K562 (cell line): ENCODE measurements around the gene MRNIP. TPM values are rescaled to one million over a fixed set of nuclear protein-coding genes. Genes with fewer than 3 reads are reported as not detected.

Source experiments
- ATAC-seq: fragments of 200-7000 bp; cut with Tn5 transposase; 3 replicates; pipeline ENCODE4 v1.9.1; 2020; ENCODE audit warnings: moderate library complexity
- BruUV-seq: library from RNA; stranded (reverse); fragments of 400-500 nt; replicated peaks from 2 replicates; lab custom pipeline; 2021; lab: Mats Ljungman, UMichigan
- CTCF ChIA-PET: fragments of 300-600 bp; formaldehyde crosslinking; extraction: SDS; loops from one replicate; lab custom pipeline; 2021; ENCODE audit warnings: low intra/inter-chr PET ratio; lab: Yijun Ruan, JAX
- POLR2A ChIA-PET: fragments of 300-600, 350-650 bp; sonication (Branson Sonifier 250); formaldehyde crosslinking; extraction: SDS; loops from one replicate; lab custom pipeline; 2021; ENCODE audit warnings: antibody characterized with exemption, inconsistent platforms; lab: Yijun Ruan, JAX
- DNase-seq, 4 experiments: peaks; one replicate each; pipeline versions ENCODE4 v3.0.0 to v3.0.0-alpha.2; 2011 to 2018; ENCODE audit warnings: low spot score in 3 of 4, mixed read lengths in 3 of 4; ENCODE audit errors: extremely low read depth in 1 of 4
- FAIRE-seq: peaks from 2 replicates; lab custom pipeline; 2011; peaks lifted over from hg19 to GRCh38; lab: Jason Lieb, UNC
- H2AFZ ChIP-seq: 2 replicates; pipeline ENCODE4 v1.6.0; 2011; ENCODE audit warnings: low read depth, low read length, control low read depth, inconsistent platforms
- H3K27ac ChIP-seq: fragments of 200-600 bp; 3 replicates; pipeline ENCODE4 v1.8.0; 2011; ENCODE audit warnings: low read depth, mild to moderate bottlenecking, control low read depth, inconsistent platforms, low read length, moderate library complexity, mixed read lengths; ENCODE audit errors: extremely low read depth
- H3K27me3 ChIP-seq, 2 experiments: fragments of 300-600 bp in 1 of 2; 2 replicates in 1 of 2; 3 replicates in 1 of 2; pipeline versions ENCODE4 v1.6.0 to v1.8.0; 2011; ENCODE audit warnings: inconsistent platforms in 2 of 2, low read length in 2 of 2, mild to moderate bottlenecking in 1 of 2, mixed read lengths in 1 of 2, moderate library complexity in 1 of 2; ENCODE audit not compliant: control insufficient read depth in 2 of 2, insufficient read depth in 2 of 2
- H3K36me3 ChIP-seq: fragments of 300-600 bp; 3 replicates; pipeline ENCODE4 v1.8.0; 2011; ENCODE audit warnings: mild to moderate bottlenecking, low read length, inconsistent platforms; ENCODE audit not compliant: control insufficient read depth, insufficient read depth
- H3K4me1 ChIP-seq, 2 experiments: fragments of 200-600 bp in 1 of 2; replicated peaks in 1 of 2; 2 replicates in 1 of 2; 3 replicates in 1 of 2; pipeline versions ENCODE4 v1.5.1 to v1.8.0; 2011; ENCODE audit warnings: inconsistent platforms in 2 of 2, low read length in 2 of 2, mild to moderate bottlenecking in 1 of 2, mixed read lengths in 1 of 2, moderate library complexity in 1 of 2; ENCODE audit not compliant: control insufficient read depth in 2 of 2, insufficient read depth in 2 of 2
- H3K4me2 ChIP-seq: 2 replicates; pipeline ENCODE4 v1.6.1; 2011; ENCODE audit warnings: low read length, control low read depth, inconsistent platforms, mixed read lengths; ENCODE audit not compliant: insufficient read depth
- H3K4me3 ChIP-seq: fragments of 200-600 bp; sonication (generic), shearing (Covaris generic); 2 replicates; pipeline ENCODE4 v1.5.1; 2016; ENCODE audit warnings: control low read depth, inconsistent platforms
- H3K79me2 ChIP-seq: fragments of 200-600 bp; 3 replicates; pipeline ENCODE4 v1.8.0; 2011; ENCODE audit warnings: low read length, inconsistent platforms; ENCODE audit not compliant: control insufficient read depth, insufficient read depth
- H3K9ac ChIP-seq, 2 experiments: 2 replicates each; pipeline versions ENCODE4 v1.6.0 to v1.6.1; 2011; ENCODE audit warnings: low read depth in 2 of 2, low read length in 2 of 2, control low read depth in 1 of 2, inconsistent platforms in 1 of 2, mild to moderate bottlenecking in 1 of 2, mixed read lengths in 1 of 2; ENCODE audit not compliant: insufficient read depth in 1 of 2
- H3K9me1 ChIP-seq: one replicate; pipeline ENCODE4 v1.6.0; 2011; ENCODE audit warnings: inconsistent platforms, mild to moderate bottlenecking, low read length, moderate library complexity; ENCODE audit not compliant: control insufficient read depth, insufficient read depth
- H3K9me3 ChIP-seq: replicated peaks from 2 replicates; pipeline ENCODE4 v1.5.1; 2011; ENCODE audit warnings: low read depth, low read length, inconsistent platforms; ENCODE audit not compliant: control insufficient read depth, insufficient read depth
- H4K20me1 ChIP-seq: replicated peaks from 2 replicates; pipeline ENCODE4 v1.6.1; 2011; ENCODE audit warnings: low read length, inconsistent platforms, mixed read lengths; ENCODE audit not compliant: control insufficient read depth, insufficient read depth
- HDAC6 ChIP-seq: IDR thresholded peaks from 2 replicates; pipeline ENCODE4 v1.6.1; 2012; ENCODE audit warnings: low read depth, mild to moderate bottlenecking, control low read depth, inconsistent platforms, low read length, moderate library complexity
- KDM5B ChIP-seq: fragments of 200-600 bp; sonication (generic); IDR thresholded peaks from 2 replicates; pipeline ENCODE4 v1.6.1; 2012; ENCODE audit warnings: low read depth, mild to moderate bottlenecking, moderate library complexity, low read length, control low read depth, inconsistent platforms; ENCODE audit not compliant: insufficient replicate concordance
- KLF10 ChIP-seq: fragments of 250-450 bp; sonication (Bioruptor Pico); IDR thresholded peaks from 2 replicates; pipeline ENCODE4 v1.6.1; 2021; ENCODE audit warnings: matching md5 sums
- LARP7 ChIP-seq: fragments of 450-650 bp; IDR thresholded peaks from 2 replicates; pipeline ENCODE4 v1.6.1; 2016
- PTRF ChIP-seq: fragments of 450-650 bp; IDR thresholded peaks from 2 replicates; pipeline ENCODE4 v1.6.1; 2016; ENCODE audit warnings: mild to moderate bottlenecking, missing genetic modification characterization, missing compliant biosample characterization
- ZNF79 ChIP-seq: fragments of 250-450 bp; sonication (Bioruptor Pico); IDR thresholded peaks from 2 replicates; pipeline ENCODE4 v1.4.0; 2020; ENCODE audit warnings: low read depth, mild to moderate bottlenecking, moderate library complexity
- WGBS: fragments of 100-300 bp; shearing (Covaris generic); methylation state at CpG from one replicate; pipeline ENCODE4 v1.1.6; 2016; ENCODE audit warnings: low coverage, mixed read lengths; ENCODE audit not compliant: insufficient coverage; ENCODE audit errors: missing lambda C conversion rate; 5-methylcytosine and 5-hydroxymethylcytosine counted together
- in situ Hi-C: fragments of 300-500 bp; cut with MboI; formaldehyde crosslinking; loops from 4 replicates; pipeline ENCODE4 v1.15.0; 2018; ENCODE audit warnings: inconsistent platforms, mixed read lengths
- intact Hi-C: fragments of 100-400 bp; cut with micrococcal nuclease; formaldehyde crosslinking; loops from 2 replicates; pipeline ENCODE4 v1.14.2; 2022
- polyA plus RNA-seq, 8 experiments: library from polyadenylated mRNA; depleted of rRNA in 4 of 8; stranded (reverse) in 5 of 8; unstranded in 3 of 8; fragments of >200 nt; fragmentation: Nextera tagmentation in 2 of 8; fragmentation: Illumina TruSeq in 1 of 8; extraction: Ambion mirVana in 2 of 8; extraction: Trizol in 1 of 8; gene quantifications; 2 replicates each; pipeline versions ENCODE4 v1.2.1 to v1.2.3, GENCODE V29; 2011 to 2014; ENCODE audit warnings: inconsistent platforms in 1 of 8, missing spikeins in 1 of 8
- total RNA-seq, 7 experiments: library from RNA; depleted of rRNA in 6 of 7; stranded (reverse); fragments of >200 nt in 6 of 7; fragmentation: Illumina TruSeq in 2 of 7; extraction: Trizol in 2 of 7; gene quantifications; 2 replicates each; pipeline versions ENCODE4 v1.2.1 to v1.2.3, GENCODE V29; 2011 to 2021; ENCODE audit warnings: low replicate concordance in 1 of 7
- TF ChIP-seq, protein P1 (sequence below): IDR thresholded peaks from 3 replicates; pipeline ENCODE4 v1.6.1; 2011; ENCODE audit warnings: borderline replicate concordance, mild to moderate bottlenecking; ENCODE audit not compliant: insufficient read length, insufficient read depth
- TF ChIP-seq, protein P2 (sequence below): sonication (generic); formaldehyde crosslinking; IDR thresholded peaks from 2 replicates; pipeline ENCODE4 v1.8.0; 2022; ENCODE audit warnings: missing genetic modification reagents, mild to moderate bottlenecking, moderate library complexity, borderline replicate concordance
- TF ChIP-seq, protein P3 (sequence below), 2 experiments: fragments of 450-650 bp in 1 of 2; sonication (generic) in 1 of 2; formaldehyde crosslinking; conservative IDR thresholded peaks; 2 replicates each; pipeline versions ENCODE4 v1.4.0 to v1.8.1; 2020 to 2022; ENCODE audit warnings: mild to moderate bottlenecking in 1 of 2, missing genetic modification reagents in 1 of 2

The MRNIP gene
- total and polyA plus RNA-seq, 9 of the 15 experiments (the other 6 are each of a cell fraction or from before 2014, with no cell fraction given): 3.6 to 39.0 (median 16.8) TPM

DNA sequence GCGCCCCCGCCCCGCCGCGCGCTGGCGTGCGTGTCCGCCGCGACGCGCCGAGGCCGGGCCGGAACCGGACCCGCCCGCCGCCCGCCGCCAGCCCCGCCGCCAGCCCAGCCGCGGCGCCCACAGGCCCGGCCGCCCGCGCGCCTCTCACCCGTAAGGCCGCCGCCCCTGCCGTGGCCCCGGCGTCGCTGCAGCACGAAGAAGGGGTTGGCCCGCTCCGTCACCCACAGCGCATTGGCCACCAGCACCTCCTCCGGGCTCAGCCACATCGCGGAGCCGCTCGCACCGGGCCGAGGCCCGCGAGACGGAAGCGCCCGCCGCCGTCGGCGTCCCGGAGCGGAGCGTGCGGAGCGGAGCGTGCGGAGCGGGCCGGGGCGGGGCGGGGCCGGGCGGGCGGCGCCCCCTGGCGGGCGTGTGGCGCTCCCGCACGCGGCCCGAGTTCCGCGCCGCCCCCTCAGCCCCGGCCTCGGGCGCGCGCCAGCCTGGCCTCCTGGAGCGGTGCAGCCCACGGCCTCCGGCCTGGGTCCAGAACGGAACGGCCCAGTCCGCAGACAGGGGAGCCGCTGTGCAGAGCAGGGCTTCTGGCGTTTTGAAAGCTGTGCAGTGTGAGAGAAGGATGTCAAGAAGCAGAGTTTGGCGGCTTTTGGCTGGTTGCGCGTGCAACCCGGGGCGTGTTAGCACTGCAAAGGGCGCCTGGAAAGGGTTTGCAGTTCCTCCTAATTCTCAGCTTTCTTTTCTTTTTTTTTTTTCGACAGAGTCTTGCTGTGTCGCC lies 49.1 kb upstream of the MRNIP start, which contains the start of gene TBC1D9B (continued):
- TF ChIP-seq KLF10 (CRISPR knock-in tag) (no peak), ZNF79 (CRISPR knock-in tag) (no peak)
- TF ChIP-seq, protein P1, sequence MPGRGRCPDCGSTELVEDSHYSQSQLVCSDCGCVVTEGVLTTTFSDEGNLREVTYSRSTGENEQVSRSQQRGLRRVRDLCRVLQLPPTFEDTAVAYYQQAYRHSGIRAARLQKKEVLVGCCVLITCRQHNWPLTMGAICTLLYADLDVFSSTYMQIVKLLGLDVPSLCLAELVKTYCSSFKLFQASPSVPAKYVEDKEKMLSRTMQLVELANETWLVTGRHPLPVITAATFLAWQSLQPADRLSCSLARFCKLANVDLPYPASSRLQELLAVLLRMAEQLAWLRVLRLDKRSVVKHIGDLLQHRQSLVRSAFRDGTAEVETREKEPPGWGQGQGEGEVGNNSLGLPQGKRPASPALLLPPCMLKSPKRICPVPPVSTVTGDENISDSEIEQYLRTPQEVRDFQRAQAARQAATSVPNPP: no peak

DNA sequence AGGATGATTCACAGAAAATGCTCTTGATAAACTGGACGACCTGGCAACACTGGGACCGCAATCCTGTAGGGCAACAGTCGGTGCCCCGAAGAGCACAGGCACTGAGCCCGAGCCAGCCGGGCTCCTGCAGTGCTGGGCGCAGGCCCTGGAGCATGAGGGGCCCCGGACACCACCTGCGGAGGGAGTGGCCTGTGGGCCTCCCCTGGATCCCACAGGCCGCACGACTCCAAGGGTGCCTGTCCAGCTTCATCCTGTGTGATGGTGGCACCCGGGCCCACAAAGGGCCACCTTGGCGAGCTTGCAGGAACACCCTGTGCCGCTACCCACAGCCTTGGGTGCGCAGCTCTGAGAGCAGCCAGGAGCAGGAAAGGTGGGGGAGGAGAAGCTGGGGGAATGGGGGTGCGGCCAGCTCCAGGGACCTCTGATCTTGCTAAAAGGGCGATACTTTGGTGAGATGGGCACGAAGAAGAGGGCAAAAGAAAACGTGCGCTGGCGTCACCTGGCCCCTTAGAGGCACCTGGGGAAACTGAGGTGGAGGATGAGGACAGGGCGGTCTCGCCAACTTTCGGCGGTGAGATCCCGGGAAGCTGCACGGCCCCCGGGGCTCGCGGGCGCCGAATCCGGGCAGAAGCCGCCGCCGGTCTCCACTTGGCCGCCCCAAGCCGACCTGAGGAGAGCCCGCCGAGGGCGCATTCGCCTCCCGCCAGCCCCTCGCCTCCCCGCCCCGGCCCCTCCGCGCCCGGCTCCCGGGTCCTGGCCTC lies 48.4 kb upstream of the MRNIP start:
- WGBS: 38% methylated on average over 14 of the region's 50 CpGs
- POLR2A ChIA-PET: interaction anchor here (0.6 to 1.3 kb wide), 6 partner anchors 19 to 1375 kb away, joined by 3 to 4 read pairs (median 3); no protein-coding TSS in a partner anchor
- BruUV-seq: no TSS peak
- in situ Hi-C loops: no loop called here
- intact Hi-C loops: loop anchor here (1.0 to 5.0 kb wide), 2 partner anchors 100 to 144 kb away; partner anchors contain the start of gene MGAT4B
- H3K79me2 ChIP-seq: peaks cover 25% of the 10 kb centered on the region
- FAIRE-seq (no peak), ATAC-seq (peak; percentile 39), DNase-seq (peak; percentile 27 to 55 (median 36))
- H3K4me3 ChIP-seq: peak overlapping the region; percentile 61
- peak overlapping the region; percentile 73 for H2AFZ ChIP-seq
- H3K9me1 ChIP-seq: no peaks in the 10 kb centered on the region
- peaks cover 6 to 39% of the 10 kb centered on the region in 2 experiments; a peak in 4 of 5 replicates for H3K4me1 ChIP-seq
- H3K27ac ChIP-seq: 0 out of 3 replicates have a peak overlapping the region, but pooled peaks have one; percentile 34
- H3K27me3 ChIP-seq: no peaks in the 10 kb centered on the region
- CTCF ChIA-PET: no interaction called here
- H3K9me3 ChIP-seq: no peaks in the 10 kb centered on the region
- H3K36me3 ChIP-seq: peaks cover 37% of the 10 kb centered on the region; the same call in 2 of the 3 replicates
- H3K9ac ChIP-seq: peak overlapping the region; percentile 69 to 95; a peak in 3 of 4 replicates
- H4K20me1 ChIP-seq: no peaks in the 10 kb centered on the region
- H3K4me2 ChIP-seq: peak overlapping the region; percentile 77
- TF ChIP-seq, protein P2, sequence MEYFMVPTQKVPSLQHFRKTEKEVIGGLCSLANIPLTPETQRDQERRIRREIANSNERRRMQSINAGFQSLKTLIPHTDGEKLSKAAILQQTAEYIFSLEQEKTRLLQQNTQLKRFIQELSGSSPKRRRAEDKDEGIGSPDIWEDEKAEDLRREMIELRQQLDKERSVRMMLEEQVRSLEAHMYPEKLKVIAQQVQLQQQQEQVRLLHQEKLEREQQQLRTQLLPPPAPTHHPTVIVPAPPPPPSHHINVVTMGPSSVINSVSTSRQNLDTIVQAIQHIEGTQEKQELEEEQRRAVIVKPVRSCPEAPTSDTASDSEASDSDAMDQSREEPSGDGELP: peak; percentile 51; the same call in 1 of the 2 replicates
- TF ChIP-seq, protein P3, sequence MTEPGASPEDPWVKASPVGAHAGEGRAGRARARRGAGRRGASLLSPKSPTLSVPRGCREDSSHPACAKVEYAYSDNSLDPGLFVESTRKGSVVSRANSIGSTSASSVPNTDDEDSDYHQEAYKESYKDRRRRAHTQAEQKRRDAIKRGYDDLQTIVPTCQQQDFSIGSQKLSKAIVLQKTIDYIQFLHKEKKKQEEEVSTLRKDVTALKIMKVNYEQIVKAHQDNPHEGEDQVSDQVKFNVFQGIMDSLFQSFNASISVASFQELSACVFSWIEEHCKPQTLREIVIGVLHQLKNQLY (CRISPR knock-in tag; conservative IDR thresholded peaks at IDR 0.05): no peak
- TF ChIP-seq PTRF (tag) (no peak), HDAC6 (no peak), KDM5B (peak; percentile 20), LARP7 (no peak)
